ELR (cell line): ENCODE results near the gene QPRT.
"Not testable (repeated sequence)": the region's sequence is repeated elsewhere in the genome, so short reads cannot be mapped to it uniquely, and the experiment has no call there.

Experiments used
- DNase-seq: peaks from one replicate; pipeline ENCODE4 v3.0.0-alpha.2; 2015; ENCODE audit warnings: low read depth

The QPRT gene

DNA sequence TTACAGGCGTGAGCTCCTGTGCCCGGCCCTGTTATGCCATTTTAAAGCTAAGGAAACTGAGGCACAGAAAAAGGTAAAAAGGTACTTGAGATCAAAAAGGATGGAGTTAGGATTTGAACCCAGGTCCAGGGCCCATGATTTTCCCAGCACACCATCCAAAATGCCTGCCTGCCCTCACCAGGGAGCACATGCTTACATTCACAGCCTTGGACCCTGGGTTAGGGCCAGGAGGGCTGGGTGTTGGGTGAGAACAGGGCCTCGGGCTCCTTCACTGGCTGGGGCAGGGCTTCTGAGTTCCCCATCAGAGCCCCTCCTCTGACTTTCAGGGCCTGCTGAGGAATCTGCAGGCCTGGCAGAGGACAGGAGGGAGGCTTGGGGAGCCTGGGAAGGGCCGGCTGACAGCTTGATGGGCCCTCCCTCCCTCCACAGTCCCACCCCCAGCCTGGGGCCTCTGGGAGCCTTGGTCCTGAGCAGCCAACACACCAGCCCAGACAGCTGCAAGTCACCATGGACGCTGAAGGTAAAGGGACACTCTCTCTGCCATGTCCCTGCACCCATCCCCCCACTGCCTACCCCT is at the start of gene QPRT:
Gene QPRT (plus strand): TSS at position 490 of the 577 bp plus-strand sequence. CDS start 18 bp downstream, at position 508.
- peak; percentile 24 for DNase-seq

GRCh38 chr16:29629318-29629717 is 49.7 kb upstream of the QPRT start:
- DNase-seq = not testable (repeated sequence)

DNA sequence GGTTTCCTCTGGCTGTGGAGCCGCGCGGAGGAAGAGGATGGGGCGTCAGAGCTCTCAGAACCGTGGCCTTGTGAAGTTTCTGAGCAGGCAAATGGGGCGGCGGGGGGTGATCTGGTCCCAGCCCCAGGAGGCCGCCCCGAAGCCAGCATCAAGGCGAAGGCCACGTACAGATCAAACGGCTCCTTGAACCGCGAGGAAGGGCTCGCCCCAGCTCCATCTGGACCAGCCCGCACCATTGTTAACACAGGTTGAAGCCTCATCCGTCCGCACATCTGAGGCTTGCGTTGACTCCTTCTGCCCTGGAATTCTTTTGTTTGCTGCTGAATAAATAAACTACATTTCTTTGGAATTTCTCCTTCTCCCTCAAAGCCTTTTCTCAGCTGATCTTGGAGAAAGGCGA is 47.3 kb upstream of the QPRT start:
- not testable (repeated sequence) for DNase-seq

DNA sequence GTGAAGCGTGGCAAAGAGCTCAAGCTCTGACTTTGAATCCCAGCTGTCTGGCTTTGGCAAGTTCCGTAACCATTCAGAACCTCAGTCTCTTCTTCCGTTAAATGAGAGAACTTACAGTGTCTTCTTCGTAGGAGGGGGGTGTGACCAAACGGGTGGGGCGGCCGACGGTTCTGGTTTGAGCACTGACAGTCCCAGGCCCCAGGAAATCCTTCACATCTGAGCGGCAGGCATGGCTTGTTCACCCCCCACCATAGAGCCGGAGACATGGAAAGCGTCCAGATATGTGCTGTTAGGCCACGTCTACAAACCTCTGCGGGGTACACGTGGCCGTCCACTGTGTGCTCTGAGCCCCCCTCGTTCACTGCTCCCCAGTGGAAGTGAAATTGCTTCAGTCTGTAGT is 43.1 kb upstream of the QPRT start:
- not testable (repeated sequence) for DNase-seq

- DNase-seq = not testable (repeated sequence)
Observed at GRCh38 chr16:29636368-29636767, 42.6 kb upstream of the QPRT start.

GRCh38 chr16:29638751-29639150 is 40.2 kb upstream of the QPRT start:
- DNase-seq = not testable (repeated sequence)

GRCh38 chr16:29641561-29641960 is 37.4 kb upstream of the QPRT start:
- no peak for DNase-seq

- DNase-seq = no peak
Observed at GRCh38 chr16:29643596-29643995, 35.4 kb upstream of the QPRT start.

GRCh38 chr16:29644338-29644857 is 34.6 kb upstream of the QPRT start:
- DNase-seq = no peak

GRCh38 chr16:29644973-29645693 is 33.8 kb upstream of the QPRT start:
- DNase-seq = no peak

DNA sequence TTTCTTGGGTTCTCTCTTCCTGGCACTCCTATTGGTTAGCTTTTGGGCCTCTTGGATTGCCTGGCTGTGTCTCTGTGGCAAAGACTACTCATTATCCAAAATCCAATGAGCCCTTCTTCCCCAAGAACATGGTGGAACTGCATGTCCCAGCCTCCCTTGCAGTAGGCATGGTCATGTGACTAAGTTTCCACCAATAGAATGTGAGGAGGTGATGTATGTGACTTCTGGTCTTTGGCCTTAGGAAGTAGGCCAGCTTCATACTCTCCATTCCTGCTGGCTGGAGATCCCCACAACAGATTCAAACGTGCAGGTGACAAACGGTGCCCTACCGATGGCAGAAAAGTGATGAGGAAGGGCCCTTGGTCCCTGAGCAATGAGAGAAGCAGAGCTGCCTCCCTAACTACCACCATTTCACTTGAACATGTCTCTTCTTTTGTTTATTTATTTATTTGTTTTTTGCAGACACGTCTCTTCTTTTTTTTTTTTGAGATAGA is 33.2 kb upstream of the QPRT start:
- DNase-seq = peak; percentile 18

- no peak for DNase-seq
Observed at GRCh38 chr16:29646947-29647346, 32.0 kb upstream of the QPRT start.

DNA sequence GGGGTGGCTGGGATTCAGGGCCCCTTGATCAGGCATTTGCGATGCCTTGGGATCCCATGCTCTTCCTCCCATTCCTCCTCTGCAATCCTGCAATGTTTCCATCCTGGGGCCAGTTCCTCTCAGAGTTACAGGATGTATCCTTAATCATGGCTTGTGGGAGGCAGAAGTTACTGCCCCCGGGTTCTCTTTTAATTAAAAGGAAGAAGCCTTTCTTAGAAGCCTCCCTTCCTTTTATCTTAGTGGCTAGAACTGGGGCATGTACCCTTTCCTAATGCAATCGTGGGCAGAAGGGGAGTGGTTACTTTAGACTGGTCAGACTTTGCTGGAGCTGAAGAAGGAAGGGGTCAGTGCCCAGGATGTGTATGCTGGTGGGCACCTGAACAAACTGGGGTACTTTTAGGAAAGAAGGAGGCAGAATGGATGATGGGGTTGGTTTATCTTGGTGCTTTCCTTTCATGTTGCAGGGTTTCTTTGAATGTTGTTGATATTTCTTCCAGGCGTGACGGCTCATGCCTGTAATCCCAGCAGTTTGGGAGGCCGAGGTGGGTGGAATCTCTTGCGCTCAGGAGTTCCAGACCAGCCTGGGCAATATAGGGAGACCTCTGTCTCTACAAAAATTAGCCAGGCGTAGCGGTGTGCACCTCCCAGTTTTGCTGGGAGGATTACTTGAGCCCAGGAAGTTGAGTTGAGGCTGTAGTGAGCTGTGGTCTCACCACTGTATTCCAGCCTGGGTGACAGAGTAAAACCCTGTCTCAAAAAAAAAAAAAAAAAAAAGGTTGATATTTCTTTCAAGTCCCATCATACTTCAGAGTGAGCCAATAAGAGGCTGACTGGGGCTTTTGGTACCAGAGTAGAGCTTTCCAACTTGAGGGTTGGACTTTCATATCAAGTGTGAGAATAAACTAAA is 29.1 kb upstream of the QPRT start:
- DNase-seq = no peak

DNA sequence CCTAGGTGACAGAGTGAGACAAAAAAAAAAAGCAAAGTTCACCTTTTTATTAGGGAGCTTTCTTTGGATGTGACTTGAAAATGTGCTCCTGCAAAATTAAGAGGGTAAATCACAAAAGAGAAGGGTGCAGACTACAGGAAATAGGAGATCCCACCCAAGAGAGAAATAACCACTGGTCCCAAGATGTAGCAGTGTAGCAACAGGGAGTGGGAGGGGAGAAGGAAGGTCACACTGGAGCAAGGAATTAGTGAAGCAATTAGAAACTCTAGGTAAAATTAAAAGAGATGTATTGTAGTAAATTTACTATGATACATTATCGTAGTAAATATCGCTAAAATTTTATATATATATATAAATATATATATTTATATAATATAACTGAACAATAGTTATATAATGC is 28.2 kb upstream of the QPRT start:
- no peak for DNase-seq

- no peak for DNase-seq
Observed at GRCh38 chr16:29651774-29652349, 27.1 kb upstream of the QPRT start.

- DNase-seq = no peak
Observed at GRCh38 chr16:29653471-29653870, 25.5 kb upstream of the QPRT start.

- DNase-seq = not testable (repeated sequence)
Observed at GRCh38 chr16:29653890-29654289, 25.1 kb upstream of the QPRT start.

DNA sequence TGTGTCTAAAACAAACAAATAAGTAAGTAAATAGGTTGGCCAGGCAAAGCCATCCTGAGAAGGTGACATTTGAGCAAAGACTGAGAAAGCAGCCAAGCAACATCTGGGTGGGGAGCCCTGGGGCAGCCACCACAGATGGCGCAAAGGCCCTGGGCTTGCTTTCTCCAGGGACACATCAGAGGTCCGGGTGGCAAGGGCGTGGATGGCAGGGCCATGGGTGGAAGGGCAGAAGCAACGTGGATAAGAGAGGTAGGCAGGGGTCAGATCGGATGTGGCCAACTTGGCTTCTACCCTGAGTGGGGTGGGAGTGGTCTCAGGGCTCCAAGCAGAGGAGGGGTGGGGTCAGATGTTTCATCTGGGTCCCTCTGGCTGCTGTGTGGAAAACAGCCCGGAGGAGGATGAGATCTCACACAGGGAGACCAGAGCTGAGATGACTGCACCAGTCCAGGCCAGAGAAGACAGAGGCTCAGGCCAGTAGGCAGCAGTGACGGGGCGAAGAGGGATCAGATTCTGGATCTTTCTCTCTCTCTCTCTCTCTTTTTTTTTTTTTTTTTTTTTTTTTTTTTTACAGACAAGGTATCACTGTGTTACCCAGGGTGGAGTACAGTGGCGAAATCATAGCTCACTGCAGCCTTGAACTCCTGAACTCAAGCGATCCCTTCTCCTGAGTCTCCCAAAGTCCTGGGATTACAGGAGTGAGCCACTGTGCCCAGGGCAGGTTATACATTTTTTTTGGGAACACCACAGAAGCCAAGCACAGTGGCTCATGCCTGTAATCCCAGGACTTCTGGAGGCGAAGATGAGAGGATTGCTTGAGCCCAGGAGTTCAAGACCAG is 22.1 kb upstream of the QPRT start:
- DNase-seq = no peak

- no peak for DNase-seq
Observed at GRCh38 chr16:29658705-29659104, 20.3 kb upstream of the QPRT start.

- DNase-seq = no peak
Observed at GRCh38 chr16:29662000-29662728, 16.8 kb upstream of the QPRT start.

GRCh38 chr16:29662729-29663015 is 16.3 kb upstream of the QPRT start:
- DNase-seq = no peak
